Caco-2 (cell line): Measurements from ENCODE around the gene WARS2. TPM values are rescaled to one million over a fixed set of nuclear protein-coding genes. Genes with fewer than 3 reads are reported as not detected.

ENCODE experiments used
- BruUV-seq: library from RNA; stranded (reverse); fragments of 400-500 nt; replicated peaks from 2 replicates; lab custom pipeline; 2021; lab: Mats Ljungman, UMichigan
- CTCF ChIA-PET: fragments of 300-600 bp; sonication (Branson Sonifier 250); formaldehyde crosslinking; loops from one replicate; lab custom pipeline; 2022; ENCODE audit warnings: antibody characterized with exemption; lab: Charles Lee
- POLR2A ChIA-PET: fragments of 300-600 bp; sonication (Branson Sonifier 250); formaldehyde crosslinking; loops from one replicate; lab custom pipeline; 2022; ENCODE audit warnings: antibody characterized with exemption; lab: Charles Lee
- DNase-seq, 2 experiments: peaks; one replicate each; pipeline versions ENCODE4 v3.0.0 to v3.0.0-alpha.2; 2020 to 2022
- H3K27me3 ChIP-seq: replicated peaks from 2 replicates; pipeline ENCODE4 v1.6.0; 2011; ENCODE audit warnings: low read length; ENCODE audit not compliant: control insufficient read depth, insufficient read depth
- H3K36me3 ChIP-seq: 2 replicates; pipeline ENCODE4 v1.5.1; 2011; ENCODE audit warnings: low read length; ENCODE audit not compliant: control insufficient read depth, insufficient read depth
- H3K4me1 ChIP-seq: fragments of 250-450 bp; sonication (Bioruptor Pico); 2 replicates; pipeline ENCODE4 v1.5.1; 2020; ENCODE audit warnings: mild to moderate bottlenecking
- H3K4me3 ChIP-seq: 2 replicates; pipeline ENCODE4 v1.5.1; 2011; ENCODE audit warnings: low read depth, mild to moderate bottlenecking, control low read depth, low read length
- H3K9me3 ChIP-seq: fragments of 250-450 bp; sonication (Bioruptor Pico); 2 replicates; pipeline ENCODE4 v1.5.1; 2020; ENCODE audit warnings: mild to moderate bottlenecking, moderate library complexity
- H3K27ac Mint-ChIP-seq: one replicate; pipeline ENCODE4 v1.8.0; 2022; ENCODE audit warnings: mixed read lengths; ENCODE audit not compliant: unreplicated experiment
- H3K27me3 Mint-ChIP-seq: one replicate; pipeline ENCODE4 v1.8.0; 2022; ENCODE audit warnings: mixed read lengths; ENCODE audit not compliant: insufficient read depth, unreplicated experiment
- H3K36me3 Mint-ChIP-seq: one replicate; pipeline ENCODE4 v1.8.0; 2022; ENCODE audit warnings: mild to moderate bottlenecking, mixed read lengths; ENCODE audit not compliant: insufficient read depth, unreplicated experiment
- H3K4me1 Mint-ChIP-seq: one replicate; pipeline ENCODE4 v1.8.0; 2022; ENCODE audit warnings: low read depth, mixed read lengths; ENCODE audit not compliant: unreplicated experiment
- H3K4me3 Mint-ChIP-seq: one replicate; pipeline ENCODE4 v1.8.0; 2022; ENCODE audit warnings: mild to moderate bottlenecking, moderate library complexity, mixed read lengths; ENCODE audit not compliant: unreplicated experiment
- H3K9me3 Mint-ChIP-seq: one replicate; pipeline ENCODE4 v1.8.0; 2022; ENCODE audit warnings: mixed read lengths; ENCODE audit not compliant: unreplicated experiment
- intact Hi-C: fragments of 100-400 bp; cut with micrococcal nuclease; formaldehyde crosslinking; loops from one replicate; pipeline ENCODE4 v1.10.0; 2022; ENCODE audit not compliant: unreplicated experiment
- total RNA-seq: library from RNA; stranded (reverse); gene quantifications from 2 replicates; pipeline ENCODE4 v1.2.3, GENCODE V29; 2022
- TF ChIP-seq, protein P1 (sequence below), 2 experiments: fragments of 200-600 bp in 1 of 2; IDR thresholded peaks; 1 replicate in 1 of 2; 2 replicates in 1 of 2; pipeline versions ENCODE4 v1.5.1 to v1.8.0; 2011 to 2022; ENCODE audit warnings: antibody characterized with exemption in 1 of 2, control low read depth in 1 of 2, inconsistent platforms in 1 of 2, low read depth in 1 of 2, low read length in 1 of 2, mild to moderate bottlenecking in 1 of 2, moderate library complexity in 1 of 2; ENCODE audit not compliant: insufficient read depth in 1 of 2, severe bottlenecking in 1 of 2, unreplicated experiment in 1 of 2

The WARS2 gene
- total RNA-seq, 1 experiment from 2014 or later, result 11.9 TPM

DNA sequence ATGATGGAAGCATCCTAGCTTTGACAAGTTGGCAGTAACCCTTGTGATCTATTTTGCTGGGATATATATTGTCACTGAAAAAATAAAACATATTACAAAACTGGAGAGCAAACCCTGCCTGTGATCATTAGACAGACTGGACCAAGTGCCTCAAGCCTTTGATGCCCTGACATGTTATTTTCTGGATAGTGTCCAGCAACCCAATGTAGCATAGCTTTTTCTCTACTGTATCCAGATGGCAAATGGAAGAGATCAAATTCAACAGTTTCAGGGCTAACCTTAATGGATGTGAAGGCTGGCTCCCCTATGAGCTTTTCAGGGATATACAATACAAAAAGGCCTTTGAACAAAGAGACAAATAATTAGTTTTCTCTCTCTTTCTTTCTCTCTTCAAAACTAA, 25.1 kb downstream of the WARS2 start:
- Histone ChIP-seq H3K9me3 (no peaks in the 10 kb centered on the region), H3K4me3 (no peak overlapping the region), H3K27me3 (no peaks in the 10 kb centered on the region), H3K36me3 (no peaks in the 10 kb centered on the region), H3K4me1 (no peaks in the 10 kb centered on the region)
- no peaks in the 10 kb centered on the region for H3K27me3 Mint-ChIP-seq
- ChIA-PET CTCF (no interaction called here), POLR2A (no interaction called here)
- intact Hi-C loops, result no loop called here
- no peaks in the 10 kb centered on the region for H3K4me1 Mint-ChIP-seq
- no TSS peak for BruUV-seq
- no peaks in the 10 kb centered on the region for H3K36me3 Mint-ChIP-seq
- no peak for DNase-seq
- H3K4me3 Mint-ChIP-seq, result no peak overlapping the region
- TF ChIP-seq, protein P1, sequence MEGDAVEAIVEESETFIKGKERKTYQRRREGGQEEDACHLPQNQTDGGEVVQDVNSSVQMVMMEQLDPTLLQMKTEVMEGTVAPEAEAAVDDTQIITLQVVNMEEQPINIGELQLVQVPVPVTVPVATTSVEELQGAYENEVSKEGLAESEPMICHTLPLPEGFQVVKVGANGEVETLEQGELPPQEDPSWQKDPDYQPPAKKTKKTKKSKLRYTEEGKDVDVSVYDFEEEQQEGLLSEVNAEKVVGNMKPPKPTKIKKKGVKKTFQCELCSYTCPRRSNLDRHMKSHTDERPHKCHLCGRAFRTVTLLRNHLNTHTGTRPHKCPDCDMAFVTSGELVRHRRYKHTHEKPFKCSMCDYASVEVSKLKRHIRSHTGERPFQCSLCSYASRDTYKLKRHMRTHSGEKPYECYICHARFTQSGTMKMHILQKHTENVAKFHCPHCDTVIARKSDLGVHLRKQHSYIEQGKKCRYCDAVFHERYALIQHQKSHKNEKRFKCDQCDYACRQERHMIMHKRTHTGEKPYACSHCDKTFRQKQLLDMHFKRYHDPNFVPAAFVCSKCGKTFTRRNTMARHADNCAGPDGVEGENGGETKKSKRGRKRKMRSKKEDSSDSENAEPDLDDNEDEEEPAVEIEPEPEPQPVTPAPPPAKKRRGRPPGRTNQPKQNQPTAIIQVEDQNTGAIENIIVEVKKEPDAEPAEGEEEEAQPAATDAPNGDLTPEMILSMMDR (IDR thresholded peaks at IDR 0.05; ENCODE audit: insufficient read depth in 1 of 2, low read depth in 1 of 2, low read length in 1 of 2, severe bottlenecking in 1 of 2, unreplicated experiment in 1 of 2), result no peak
- H3K9me3 Mint-ChIP-seq, result no peaks in the 10 kb centered on the region
- H3K27ac Mint-ChIP-seq, result no peak overlapping the region

GRCh38 chr1:119114786-119115185, 25.7 kb downstream of the WARS2 start:
- intact Hi-C loops, result no loop called here
- Histone ChIP-seq H3K9me3 (no peaks in the 10 kb centered on the region), H3K4me1 (no peaks in the 10 kb centered on the region), H3K36me3 (no peaks in the 10 kb centered on the region), H3K27me3 (no peaks in the 10 kb centered on the region), H3K4me3 (no peak overlapping the region)
- DNase-seq, result no peak
- H3K4me1 Mint-ChIP-seq, result no peaks in the 10 kb centered on the region
- POLR2A ChIA-PET, result no interaction called here
- H3K4me3 Mint-ChIP-seq, result no peak overlapping the region
- CTCF ChIA-PET, result no interaction called here
- H3K36me3 Mint-ChIP-seq, result no peaks in the 10 kb centered on the region
- H3K27me3 Mint-ChIP-seq, result no peaks in the 10 kb centered on the region
- H3K9me3 Mint-ChIP-seq, result no peaks in the 10 kb centered on the region
- TF ChIP-seq, protein P1 (IDR thresholded peaks at IDR 0.05; ENCODE audit: insufficient read depth in 1 of 2, low read depth in 1 of 2, low read length in 1 of 2, severe bottlenecking in 1 of 2, unreplicated experiment in 1 of 2), result no peak
- no peak overlapping the region for H3K27ac Mint-ChIP-seq
- no TSS peak for BruUV-seq

GRCh38 chr1:119112791-119113190, 27.7 kb downstream of the WARS2 start:
- Histone ChIP-seq H3K9me3 (no peaks in the 10 kb centered on the region), H3K4me3 (no peak overlapping the region), H3K27me3 (no peaks in the 10 kb centered on the region), H3K4me1 (no peaks in the 10 kb centered on the region), H3K36me3 (no peaks in the 10 kb centered on the region)
- Mint-ChIP-seq H3K36me3 (no peaks in the 10 kb centered on the region), H3K27ac (no peak overlapping the region), H3K27me3 (no peaks in the 10 kb centered on the region), H3K4me1 (no peaks in the 10 kb centered on the region), H3K4me3 (no peak overlapping the region), H3K9me3 (no peaks in the 10 kb centered on the region)
- no peak for DNase-seq
- ChIA-PET CTCF (no interaction called here), POLR2A (no interaction called here)
- TF ChIP-seq, protein P1 (IDR thresholded peaks at IDR 0.05; ENCODE audit: insufficient read depth in 1 of 2, low read depth in 1 of 2, low read length in 1 of 2, severe bottlenecking in 1 of 2, unreplicated experiment in 1 of 2), result no peak
- intact Hi-C loops, result no loop called here
- no TSS peak for BruUV-seq
